Activated CD4-positive, alpha-beta memory T cell treated with anti-CD3 and anti-CD28 coated beads for 36 hours (primary cell): Measurements from ENCODE around the gene CAPZB. TPM values are rescaled to one million over a fixed set of nuclear protein-coding genes. Genes with fewer than 3 reads are reported as not detected.

Experiments used
- CTCF ChIA-PET: fragments of 350-600 bp; sonication (Branson Sonifier 250); formaldehyde crosslinking; loops from one replicate; lab custom pipeline; 2021; ENCODE audit warnings: antibody characterized with exemption, inconsistent platforms; lab: Charles Lee
- POLR2A ChIA-PET: fragments of 350-600 bp; sonication (Branson Sonifier 250); formaldehyde crosslinking; loops from one replicate; lab custom pipeline; 2021; ENCODE audit warnings: antibody characterized with exemption; lab: Charles Lee
- DNase-seq: peaks from one replicate; pipeline ENCODE4 v3.0.0-alpha.2; 2020
- H3K27ac Mint-ChIP-seq: one replicate; pipeline ENCODE4 v1.8.0; 2021; ENCODE audit warnings: mixed read lengths
- H3K27me3 Mint-ChIP-seq: one replicate; pipeline ENCODE4 v1.8.0; 2021; ENCODE audit warnings: mixed read lengths
- H3K36me3 Mint-ChIP-seq: one replicate; pipeline ENCODE4 v1.8.0; 2021; ENCODE audit warnings: mixed read lengths
- H3K4me1 Mint-ChIP-seq: one replicate; pipeline ENCODE4 v1.8.0; 2021; ENCODE audit warnings: low read depth, mixed read lengths
- H3K4me3 Mint-ChIP-seq: one replicate; pipeline ENCODE4 v1.8.0; 2021; ENCODE audit warnings: mild to moderate bottlenecking, mixed read lengths
- H3K9me3 Mint-ChIP-seq: one replicate; pipeline ENCODE4 v1.8.0; 2021; ENCODE audit warnings: mixed read lengths
- intact Hi-C: fragments of 100-400 bp; cut with micrococcal nuclease; formaldehyde crosslinking; loops from one replicate; pipeline ENCODE4 v1.15.1; 2023
- total RNA-seq, 2 experiments: library from RNA; stranded (reverse); gene quantifications; one replicate each; pipeline ENCODE4 v1.2.3, GENCODE V29; 2021

CAPZB gene
- total RNA-seq, 2 experiments from 2014 or later = 388 to 419 TPM

- peaks cover 29% of the 10 kb centered on the region for H3K4me1 Mint-ChIP-seq
- H3K36me3 Mint-ChIP-seq = peaks cover 16% of the 10 kb centered on the region
- H3K27me3 Mint-ChIP-seq = no peaks in the 10 kb centered on the region
- intact Hi-C loops = no loop called here
- H3K4me3 Mint-ChIP-seq = no peak overlapping the region
- POLR2A ChIA-PET = no interaction called here
- no peak for DNase-seq
- H3K9me3 Mint-ChIP-seq = no peaks in the 10 kb centered on the region
- CTCF ChIA-PET = no interaction called here
- peak overlapping the region; percentile 58 for H3K27ac Mint-ChIP-seq
Observed at GRCh38 chr1:19360016-19360415, 125.3 kb downstream of the CAPZB start.

GRCh38 chr1:19359357-19359756, 126.0 kb downstream of the CAPZB start:
- intact Hi-C loops = no loop called here
- ChIA-PET POLR2A (no interaction called here), CTCF (no interaction called here)
- Mint-ChIP-seq H3K27me3 (no peaks in the 10 kb centered on the region), H3K9me3 (no peaks in the 10 kb centered on the region), H3K4me3 (no peak overlapping the region), H3K36me3 (peaks cover 19% of the 10 kb centered on the region), H3K27ac (peak overlapping the region; percentile 58), H3K4me1 (peaks cover 26% of the 10 kb centered on the region)
- no peak for DNase-seq

- Mint-ChIP-seq H3K27me3 (no peaks in the 10 kb centered on the region), H3K36me3 (peaks cover 21% of the 10 kb centered on the region), H3K4me3 (no peak overlapping the region), H3K4me1 (peaks cover 23% of the 10 kb centered on the region), H3K9me3 (no peaks in the 10 kb centered on the region), H3K27ac (no peak overlapping the region)
- CTCF ChIA-PET = no interaction called here
- POLR2A ChIA-PET = no interaction called here
- no peak for DNase-seq
- intact Hi-C loops = no loop called here
Observed at GRCh38 chr1:19358710-19359109, 126.6 kb downstream of the CAPZB start.

GRCh38 chr1:19357299-19357986, 127.9 kb downstream of the CAPZB start:
- intact Hi-C loops = no loop called here
- Mint-ChIP-seq H3K36me3 (peaks cover 25% of the 10 kb centered on the region), H3K4me1 (peaks cover 23% of the 10 kb centered on the region), H3K27ac (peak overlapping the region; percentile 12), H3K9me3 (no peaks in the 10 kb centered on the region), H3K27me3 (no peaks in the 10 kb centered on the region), H3K4me3 (no peak overlapping the region)
- CTCF ChIA-PET = interaction anchor here (1.7 kb wide), 1 partner anchor 225 kb away, joined by 4 read pairs; no protein-coding TSS in a partner anchor
- POLR2A ChIA-PET = no interaction called here
- no peak for DNase-seq

GRCh38 chr1:19356266-19356665, 129.1 kb downstream of the CAPZB start:
- DNase-seq = no peak
- intact Hi-C loops = no loop called here
- Mint-ChIP-seq H3K9me3 (no peaks in the 10 kb centered on the region), H3K27ac (no peak overlapping the region), H3K36me3 (peaks cover 28% of the 10 kb centered on the region), H3K4me1 (peaks cover 19% of the 10 kb centered on the region), H3K4me3 (no peak overlapping the region), H3K27me3 (no peaks in the 10 kb centered on the region)
- ChIA-PET POLR2A (interaction anchor here (0.6 kb wide), 1 partner anchor 54 kb away, joined by 4 read pairs; no protein-coding TSS in a partner anchor), CTCF (interaction anchor here (1.7 to 2.9 kb wide), 2 partner anchors 14 to 226 kb away, joined by 4 to 13 read pairs; no protein-coding TSS in a partner anchor)

GRCh38 chr1:19354531-19354981, 130.8 kb downstream of the CAPZB start:
- no peak for DNase-seq
- Mint-ChIP-seq H3K4me3 (no peak overlapping the region), H3K9me3 (no peaks in the 10 kb centered on the region), H3K27ac (peak overlapping the region; percentile 28), H3K4me1 (peaks cover 2% of the 10 kb centered on the region), H3K27me3 (no peaks in the 10 kb centered on the region), H3K36me3 (peaks cover 34% of the 10 kb centered on the region)
- intact Hi-C loops = no loop called here
- ChIA-PET POLR2A (no interaction called here), CTCF (interaction anchor here (0.6 to 2.9 kb wide), 4 partner anchors 9 to 228 kb away, joined by 3 to 13 read pairs (median 4); no protein-coding TSS in a partner anchor)

- no peak for DNase-seq
- H3K4me1 Mint-ChIP-seq = no peaks in the 10 kb centered on the region
- CTCF ChIA-PET = interaction anchor here (1.5 to 2.9 kb wide), 2 partner anchors 11 to 229 kb away, joined by 5 to 13 read pairs; no protein-coding TSS in a partner anchor
- intact Hi-C loops = no loop called here
- H3K27me3 Mint-ChIP-seq = no peaks in the 10 kb centered on the region
- peak overlapping the region; percentile 33 for H3K27ac Mint-ChIP-seq
- no peak overlapping the region for H3K4me3 Mint-ChIP-seq
- peaks cover 34% of the 10 kb centered on the region for H3K36me3 Mint-ChIP-seq
- POLR2A ChIA-PET = no interaction called here
- H3K9me3 Mint-ChIP-seq = no peaks in the 10 kb centered on the region
Observed at GRCh38 chr1:19353596-19353995, 131.7 kb downstream of the CAPZB start.

- Mint-ChIP-seq H3K27ac (no peak overlapping the region), H3K4me3 (no peak overlapping the region), H3K9me3 (no peaks in the 10 kb centered on the region), H3K4me1 (no peaks in the 10 kb centered on the region), H3K27me3 (no peaks in the 10 kb centered on the region), H3K36me3 (peaks cover 34% of the 10 kb centered on the region)
- intact Hi-C loops = no loop called here
- DNase-seq = no peak
- CTCF ChIA-PET = interaction anchor here (0.5 kb wide), 1 partner anchor 10 kb away, joined by 3 read pairs; no protein-coding TSS in a partner anchor
- POLR2A ChIA-PET = no interaction called here
Observed at GRCh38 chr1:19352839-19353238, 132.5 kb downstream of the CAPZB start.

GRCh38 chr1:19351873-19352272, 133.5 kb downstream of the CAPZB start:
- Mint-ChIP-seq H3K9me3 (no peaks in the 10 kb centered on the region), H3K4me3 (no peak overlapping the region), H3K4me1 (no peaks in the 10 kb centered on the region), H3K27me3 (no peaks in the 10 kb centered on the region), H3K27ac (peak overlapping the region; percentile 34), H3K36me3 (peaks cover 30% of the 10 kb centered on the region)
- intact Hi-C loops = no loop called here
- POLR2A ChIA-PET = no interaction called here
- no peak for DNase-seq
- CTCF ChIA-PET = no interaction called here

- Mint-ChIP-seq H3K36me3 (peaks cover 22% of the 10 kb centered on the region), H3K9me3 (no peaks in the 10 kb centered on the region), H3K27me3 (no peaks in the 10 kb centered on the region), H3K27ac (no peak overlapping the region), H3K4me1 (no peaks in the 10 kb centered on the region), H3K4me3 (no peak overlapping the region)
- CTCF ChIA-PET = interaction anchor here (1.3 kb wide), 1 partner anchor 8 kb away, joined by 4 read pairs; no protein-coding TSS in a partner anchor
- POLR2A ChIA-PET = no interaction called here
- DNase-seq = no peak
- intact Hi-C loops = no loop called here
Observed at GRCh38 chr1:19350566-19350965, 134.8 kb downstream of the CAPZB start.

- H3K27ac Mint-ChIP-seq = peak overlapping the region; percentile 8
- no peaks in the 10 kb centered on the region for H3K27me3 Mint-ChIP-seq
- intact Hi-C loops = no loop called here
- ChIA-PET POLR2A (no interaction called here), CTCF (interaction anchor here (1.3 kb wide), 1 partner anchor 8 kb away, joined by 4 read pairs; no protein-coding TSS in a partner anchor)
- DNase-seq = no peak
- peaks cover 19% of the 10 kb centered on the region for H3K36me3 Mint-ChIP-seq
- H3K9me3 Mint-ChIP-seq = no peaks in the 10 kb centered on the region
- H3K4me1 Mint-ChIP-seq = no peaks in the 10 kb centered on the region
- H3K4me3 Mint-ChIP-seq = no peak overlapping the region
Observed at GRCh38 chr1:19349999-19350398, 135.3 kb downstream of the CAPZB start.

- intact Hi-C loops = no loop called here
- H3K27ac Mint-ChIP-seq = no peak overlapping the region
- no peaks in the 10 kb centered on the region for H3K27me3 Mint-ChIP-seq
- CTCF ChIA-PET = no interaction called here
- no peak for DNase-seq
- H3K36me3 Mint-ChIP-seq = peaks cover 21% of the 10 kb centered on the region
- POLR2A ChIA-PET = interaction anchor here (1.0 kb wide), 1 partner anchor 298 kb away, joined by 5 read pairs; no protein-coding TSS in a partner anchor
- no peaks in the 10 kb centered on the region for H3K4me1 Mint-ChIP-seq
- H3K9me3 Mint-ChIP-seq = no peaks in the 10 kb centered on the region
- H3K4me3 Mint-ChIP-seq = no peak overlapping the region
Observed at GRCh38 chr1:19348441-19349198, 136.7 kb downstream of the CAPZB start.
